C1 segment of cervical spinal cord (tissue), 14 donors: ENCODE results near the gene FKBP1C.
"Not testable (repeated sequence)": the region's sequence is repeated elsewhere in the genome, so short reads cannot be mapped to it uniquely, and the experiment has no call there.

Experiments
- DNase-seq, 14 donors: peaks; one replicate each; lab custom pipeline; 2025; lab: John Stamatoyannopoulos, UW

The FKBP1C gene

DNA sequence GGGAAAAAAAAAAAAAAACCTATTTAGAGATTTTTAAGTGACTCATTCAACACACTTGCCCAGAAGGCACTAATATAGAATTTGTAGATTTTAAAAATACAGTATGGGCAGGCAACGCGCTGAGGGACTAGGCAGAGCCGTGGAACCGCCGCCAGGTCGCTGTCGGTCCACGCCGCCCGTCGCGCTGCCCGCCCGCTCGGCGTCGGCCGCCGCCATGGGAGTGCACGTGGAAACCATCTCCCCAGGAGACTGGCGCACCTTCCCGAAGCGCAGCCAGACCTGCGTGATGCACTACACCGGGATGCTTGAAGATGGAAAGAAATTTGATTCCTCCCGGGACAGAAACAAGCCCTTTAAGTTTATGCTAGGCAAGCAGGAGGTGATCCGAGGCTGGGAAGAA is at the start of gene FKBP1C:
Gene FKBP1C, plus strand, starts transcription at position 127 of the 400 bp plus-strand sequence.
- not testable (repeated sequence) for DNase-seq

- not testable (repeated sequence) for DNase-seq
Observed at GRCh38 chr6:63164047-63164803, 47.0 kb upstream of the FKBP1C start.

GRCh38 chr6:63174173-63174572 is 37.1 kb upstream of the FKBP1C start:
- DNase-seq, result no peak

DNA sequence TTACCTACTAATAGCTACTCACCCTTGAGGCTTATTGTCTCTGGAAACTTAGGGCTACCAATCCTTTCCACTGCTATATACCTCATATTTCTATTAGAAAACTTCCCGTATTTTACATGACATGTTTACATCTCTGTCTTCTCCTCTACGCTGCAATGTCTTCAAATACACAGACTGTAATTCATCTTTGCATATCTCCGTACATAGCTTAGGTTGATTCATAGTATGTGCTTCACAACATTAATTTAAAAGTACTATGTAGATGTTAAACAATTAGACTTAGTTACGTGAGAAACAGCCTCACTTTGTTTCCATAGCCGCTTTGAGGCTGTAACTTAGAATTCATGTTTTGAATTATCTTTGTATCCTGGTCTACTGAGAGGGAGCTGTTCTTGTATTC is 35.1 kb upstream of the FKBP1C start:
- DNase-seq, result no peak

GRCh38 chr6:63180367-63180766 is 30.9 kb upstream of the FKBP1C start:
- DNase-seq, result no peak

DNA sequence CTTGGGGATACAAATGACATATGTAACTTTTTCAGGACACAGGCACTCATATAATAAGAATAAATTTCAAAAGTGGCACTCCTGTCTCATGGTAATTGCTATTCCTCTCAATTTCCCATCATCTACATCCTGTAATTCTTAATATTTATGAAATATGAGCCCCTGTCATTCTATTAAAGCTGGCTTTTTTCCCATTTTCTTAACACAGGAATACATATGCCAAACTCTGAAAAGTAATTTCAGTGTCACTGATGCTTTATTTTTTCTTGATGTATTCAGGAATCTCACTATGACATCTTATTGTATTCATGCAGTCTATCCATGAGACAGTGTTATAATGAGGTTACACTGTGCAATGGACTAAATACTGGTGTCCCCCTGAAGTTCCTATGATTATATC is 24.3 kb upstream of the FKBP1C start:
- no peak for DNase-seq

DNA sequence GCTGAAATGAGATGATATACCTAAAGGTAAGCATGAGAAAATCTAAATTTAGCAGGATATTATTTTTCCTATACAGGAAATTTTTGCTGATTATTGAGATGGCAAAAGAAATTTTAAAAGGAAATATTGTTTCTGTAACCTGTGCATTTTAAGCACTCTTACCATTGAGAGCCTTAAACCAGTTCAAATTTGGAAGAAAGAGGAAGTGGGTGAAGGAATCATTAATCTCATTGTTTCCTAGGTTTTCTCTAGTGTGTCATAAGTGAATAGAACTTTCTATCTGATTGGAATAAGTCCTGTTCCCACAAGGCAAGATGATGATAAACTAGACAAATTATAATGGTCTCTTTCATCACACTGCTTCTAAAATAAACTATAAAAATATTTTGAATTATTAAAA is 22.4 kb upstream of the FKBP1C start:
- DNase-seq, result no peak

DNA sequence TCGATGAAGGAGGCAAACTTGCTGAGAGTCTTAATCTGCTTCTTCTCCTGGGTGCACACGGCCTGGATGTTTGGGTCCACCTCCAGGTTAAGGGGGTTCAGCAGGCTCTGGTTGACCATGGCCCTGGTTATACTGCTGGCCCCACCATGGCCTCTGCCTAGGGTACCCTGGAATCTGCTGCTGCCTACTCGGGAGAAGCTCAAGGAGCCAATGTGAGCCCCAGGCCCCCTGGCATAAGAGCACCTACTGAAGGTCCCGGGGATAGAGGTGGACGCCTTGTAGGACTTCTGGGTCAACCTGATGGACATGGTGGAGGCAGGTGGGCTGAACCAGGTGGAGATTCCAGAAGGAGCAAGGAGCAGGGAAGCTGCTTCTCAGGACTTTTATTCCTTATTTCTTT is 17.9 kb upstream of the FKBP1C start:
- no peak for DNase-seq

DNA sequence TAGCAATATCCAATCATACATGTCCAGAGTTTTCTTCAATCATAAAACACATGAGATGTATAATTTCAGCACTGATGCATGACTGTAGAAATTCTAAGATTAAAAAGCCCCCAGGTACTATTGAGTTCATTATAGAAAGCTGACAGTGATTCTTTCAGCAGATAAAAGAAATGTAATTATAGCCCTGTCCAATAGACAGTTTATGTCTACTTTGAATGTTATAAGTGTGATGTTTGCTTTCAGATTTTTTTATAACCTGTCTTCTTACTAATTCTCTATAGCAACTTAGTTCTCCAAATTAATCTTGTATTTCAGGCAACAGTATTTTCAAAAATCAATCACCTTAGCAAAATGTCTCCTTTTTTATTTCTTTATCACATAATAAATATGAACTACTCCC is 13.5 kb upstream of the FKBP1C start:
- DNase-seq, result no peak

DNA sequence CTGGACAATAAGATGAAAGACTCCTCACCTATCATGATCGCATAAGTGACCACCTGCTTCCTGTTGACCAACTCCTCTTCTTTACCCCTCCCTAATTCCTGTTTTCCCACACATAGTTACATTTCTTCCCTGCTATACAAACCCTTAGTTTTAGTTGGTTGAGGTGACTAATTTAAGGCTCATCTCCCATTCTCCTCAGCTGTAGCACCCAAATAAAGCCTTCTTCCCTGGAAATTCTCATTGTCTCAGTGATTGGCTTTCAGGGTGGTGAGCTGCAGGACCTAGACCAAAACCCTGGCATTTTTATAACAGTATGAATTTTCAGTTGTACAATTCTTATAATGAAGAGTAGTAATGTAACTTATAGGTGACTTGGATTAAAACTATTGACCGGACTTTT is 2.1 kb downstream of the FKBP1C start:
- DNase-seq, result no peak

- DNase-seq, result no peak
Observed at GRCh38 chr6:63214816-63215215, 3.5 kb downstream of the FKBP1C start.

- no peak for DNase-seq
Observed at GRCh38 chr6:63224179-63224578, 12.9 kb downstream of the FKBP1C start.

DNA sequence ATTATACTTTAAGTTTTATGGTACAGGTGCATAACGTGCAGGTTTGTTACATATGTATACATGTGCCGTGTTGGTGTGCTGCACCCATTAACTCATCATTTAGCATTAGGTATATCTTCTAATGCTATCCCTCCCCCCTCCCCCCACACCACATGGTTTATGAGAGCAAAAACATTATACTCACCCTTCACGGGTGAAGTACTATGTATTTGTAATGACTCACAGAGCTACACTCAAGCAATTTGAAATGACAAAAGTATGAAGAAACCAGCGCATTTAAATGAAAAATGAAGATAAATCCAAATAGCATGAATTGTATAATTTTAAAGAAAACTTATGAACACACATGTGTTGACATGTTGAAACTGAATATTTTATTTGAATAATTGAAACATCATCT is 14.7 kb downstream of the FKBP1C start:
- DNase-seq, result not testable (repeated sequence)

DNA sequence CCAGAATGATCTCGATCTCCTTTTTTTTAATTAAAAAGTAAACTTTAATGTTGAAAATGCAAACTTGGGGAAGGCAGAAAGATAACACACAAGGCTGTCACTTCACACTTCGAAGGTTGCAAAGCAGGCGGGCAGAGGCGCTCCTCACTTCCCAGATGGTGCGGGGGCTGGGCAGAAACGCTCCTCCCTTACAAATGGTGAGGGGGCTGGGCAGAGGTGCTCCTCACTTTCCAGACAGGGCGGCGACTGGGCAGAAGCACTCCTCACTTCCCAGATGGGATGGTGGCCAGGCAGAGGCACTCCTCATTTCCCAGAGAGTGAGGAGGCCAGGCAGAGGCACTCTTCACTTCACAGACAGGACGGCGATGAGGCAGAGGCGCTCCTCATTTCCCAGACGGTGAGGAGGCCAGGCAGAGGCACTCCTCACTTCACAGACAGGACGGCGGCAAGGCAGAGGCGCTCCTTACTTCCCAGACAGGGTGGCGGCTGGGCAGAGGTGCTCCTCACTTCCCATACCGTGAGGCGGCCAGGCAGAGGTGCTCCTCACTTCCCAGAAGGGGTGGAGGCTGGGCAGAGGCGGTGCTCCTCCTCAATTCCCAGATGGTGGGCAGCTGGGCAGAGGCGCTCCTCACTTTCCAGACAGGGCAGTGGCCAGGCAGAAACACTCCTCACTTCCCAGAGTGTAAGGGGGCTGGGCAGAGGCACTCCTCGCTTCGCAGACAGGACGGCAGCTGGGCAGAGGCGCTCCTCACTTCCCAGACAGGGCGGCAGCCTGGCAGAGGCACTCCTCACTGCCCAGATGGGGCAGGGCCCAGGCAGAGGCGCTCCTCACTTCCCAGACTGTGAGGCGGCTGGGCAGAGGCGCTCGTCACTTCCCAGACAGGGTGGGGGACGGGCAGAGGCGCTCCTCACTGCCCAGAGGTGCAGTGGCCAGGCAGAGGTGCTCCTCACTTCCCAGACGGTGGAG is 16.9 kb downstream of the FKBP1C start:
- not testable (repeated sequence) for DNase-seq

DNA sequence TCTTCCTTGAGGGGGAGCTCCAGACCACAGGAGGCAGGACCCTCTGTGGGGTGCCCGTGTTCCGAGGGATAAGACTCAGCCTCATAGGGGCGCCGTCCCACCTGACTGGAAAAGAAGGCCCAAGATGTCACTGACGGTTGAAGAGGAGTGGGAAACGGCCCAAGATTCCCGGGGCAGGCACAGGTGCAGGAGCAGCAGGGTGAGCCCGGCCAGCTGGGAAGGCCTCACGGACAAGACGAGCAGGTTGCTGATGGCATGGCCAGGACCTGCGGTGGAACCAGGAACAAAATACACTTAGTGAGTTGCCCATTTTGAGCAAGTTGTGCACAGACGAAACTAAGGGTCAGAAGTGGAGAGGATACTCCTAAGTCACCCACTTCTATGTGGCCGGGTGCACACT is 18.8 kb downstream of the FKBP1C start:
- not testable (repeated sequence) for DNase-seq

DNA sequence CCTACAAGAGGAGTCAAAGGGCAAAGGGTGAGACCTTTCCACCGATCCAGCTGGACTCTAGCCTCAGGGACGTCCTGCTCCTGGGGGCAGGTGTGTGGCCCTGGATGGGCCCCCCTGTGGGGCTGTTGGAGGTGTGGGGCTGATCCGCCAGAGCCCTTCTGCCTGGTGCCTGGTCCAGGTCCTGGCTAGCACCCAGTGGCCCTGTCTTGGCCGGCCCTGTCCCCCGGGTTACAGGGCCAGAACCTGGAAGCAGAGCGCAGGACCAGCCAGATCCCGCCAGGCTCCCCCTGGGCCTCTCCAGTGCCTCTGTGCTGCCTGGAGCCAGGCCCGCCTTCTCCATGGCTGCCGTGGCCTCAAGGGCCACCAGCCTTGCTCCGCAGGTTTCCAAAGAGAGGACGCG is 19.2 kb downstream of the FKBP1C start:
- not testable (repeated sequence) for DNase-seq

DNA sequence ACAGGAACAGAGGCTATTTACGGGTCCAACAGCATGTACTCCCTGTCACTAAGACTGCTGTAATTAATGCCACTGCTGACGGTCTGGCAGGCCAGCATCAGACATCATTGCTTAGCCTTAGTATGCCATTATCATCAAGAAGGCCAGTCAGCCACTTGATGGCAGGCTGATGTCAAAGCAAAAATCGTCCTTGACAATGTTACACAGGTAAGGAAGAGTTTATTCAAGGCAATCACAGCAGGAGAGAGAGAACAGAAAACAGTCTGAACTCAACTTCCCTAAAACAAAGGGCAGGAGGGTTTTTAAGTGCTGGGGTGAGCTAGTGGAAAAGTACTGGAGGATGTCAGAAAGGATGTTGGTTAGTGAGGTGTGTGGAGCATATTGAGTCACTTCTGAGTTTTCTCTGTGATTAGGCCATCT is 25.1 kb downstream of the FKBP1C start:
- DNase-seq, result no peak

DNA sequence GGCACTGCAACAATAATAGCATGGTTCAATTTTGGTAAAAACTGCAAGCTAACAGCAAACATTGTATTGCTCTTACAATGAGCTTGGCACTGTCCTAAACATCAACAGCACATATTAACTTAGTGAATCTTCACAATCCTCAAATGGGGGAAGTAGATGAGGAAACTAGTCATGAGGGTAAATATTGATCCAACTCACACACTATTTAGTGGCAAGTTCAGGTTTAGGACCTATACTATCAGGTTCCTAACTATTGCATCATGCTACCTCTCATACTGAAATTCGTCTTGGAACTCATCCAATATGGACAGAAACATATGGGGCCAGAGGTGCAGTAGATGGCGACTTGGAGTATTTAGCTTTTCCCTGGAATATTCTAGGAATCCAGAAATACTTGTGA is 34.2 kb downstream of the FKBP1C start:
- DNase-seq, result no peak

DNA sequence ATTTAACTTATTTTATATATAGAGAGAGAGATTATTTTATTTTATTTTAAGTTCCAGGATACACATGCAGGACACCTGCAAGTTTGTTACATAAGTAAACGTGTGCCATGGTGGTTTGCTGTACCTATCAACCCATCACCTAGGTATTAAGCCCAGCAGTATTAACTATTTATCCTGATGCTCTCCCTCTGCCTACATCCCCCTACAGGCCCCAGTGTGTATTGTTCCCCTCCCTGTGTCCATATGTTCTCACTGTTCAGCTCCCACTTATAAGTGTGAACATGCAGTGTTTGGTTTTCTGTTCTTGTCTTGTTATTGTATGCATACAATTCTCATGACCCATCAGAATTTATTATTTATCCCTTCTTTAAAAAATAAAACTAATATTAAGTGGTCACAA is 34.6 kb downstream of the FKBP1C start:
- DNase-seq, result no peak

DNA sequence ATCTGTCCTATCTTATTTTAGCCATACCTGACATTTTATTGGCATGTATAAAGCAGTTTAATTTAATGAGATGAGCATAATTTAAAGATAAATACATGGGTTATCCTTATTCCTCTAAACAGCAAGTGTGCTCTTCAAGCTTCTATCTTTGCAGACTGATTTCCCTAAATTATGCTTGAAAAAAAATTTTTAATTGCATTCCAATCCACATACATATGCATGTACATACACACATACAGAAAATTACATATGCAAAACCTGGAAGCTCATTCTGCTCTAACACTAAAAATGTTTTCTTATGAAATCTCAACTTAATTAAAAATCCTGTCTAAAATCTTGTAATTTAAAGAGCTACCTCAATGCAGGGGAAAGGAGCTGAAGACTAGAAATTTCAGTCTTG is 35.3 kb downstream of the FKBP1C start:
- no peak for DNase-seq

DNA sequence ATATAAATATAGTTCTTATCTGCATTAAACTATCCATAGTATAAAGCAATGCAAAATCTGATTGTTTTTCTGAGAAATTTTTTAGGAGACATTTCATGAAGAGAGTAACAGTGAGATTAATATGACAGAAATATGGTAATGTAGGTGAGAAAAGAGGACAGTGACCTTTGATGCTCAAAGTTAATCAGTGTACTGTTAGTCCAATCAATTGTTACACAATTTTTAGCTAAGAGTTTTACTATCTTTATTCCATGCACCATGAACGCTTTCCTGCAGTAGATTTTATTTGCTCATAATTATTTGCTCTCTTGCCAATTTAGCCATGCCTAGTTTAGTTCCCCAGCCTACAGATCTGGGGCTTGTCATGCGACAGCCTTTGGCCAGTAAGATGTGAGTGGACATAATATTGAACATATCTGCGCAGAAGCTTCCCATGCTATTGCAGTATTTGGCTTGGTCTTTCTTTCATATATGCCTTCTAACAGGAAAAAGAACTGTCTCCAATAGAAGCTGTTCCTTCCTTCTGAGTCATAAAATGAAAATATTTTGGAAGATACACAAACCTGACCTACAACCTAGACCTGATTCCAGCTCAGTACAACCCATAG is 38.7 kb downstream of the FKBP1C start:
- DNase-seq, result no peak

DNA sequence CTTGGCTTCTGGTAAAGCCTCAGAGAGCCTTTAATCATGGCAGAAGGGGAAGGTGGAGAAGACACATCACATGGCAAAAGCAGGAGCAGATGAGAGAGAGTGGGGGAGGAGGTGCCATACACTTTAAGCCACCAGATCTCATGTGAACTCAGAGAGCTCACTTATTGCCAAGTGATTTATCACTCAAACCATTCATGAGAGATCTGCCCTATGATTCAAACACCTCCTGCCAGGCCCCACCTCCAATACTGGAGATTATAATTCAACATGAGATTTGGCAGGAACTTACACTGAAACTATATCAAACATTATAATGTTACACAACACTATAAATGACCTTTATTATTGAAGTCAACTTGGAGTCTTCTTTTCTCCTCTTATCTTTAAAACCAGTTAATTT is 47.9 kb downstream of the FKBP1C start:
- DNase-seq, result no peak
